Measurements from ENCODE around the gene MAML1.

- TF ChIP-seq EZH2phosphoT487 (IDR thresholded peaks at IDR 0.05; ENCODE audit: borderline replicate concordance) (no peak), CTCF (conservative IDR thresholded peaks at IDR 0.05; ENCODE audit: low read length) (no peak)
These were observed 1.8 kb upstream of the MAML1 start for GRCh38 chr5:179730852-179731251.

Data from Loucy (cell line).